Endothelial cell of umbilical vein (primary cell): ENCODE results near the gene TSPAN9. TPM values are rescaled to one million over a fixed set of nuclear protein-coding genes. Genes with fewer than 3 reads are reported as not detected.

Source experiments
- BruUV-seq: library from RNA; stranded (reverse); fragments of 400-500 nt; replicated peaks from 2 replicates; lab custom pipeline; 2021; lab: Mats Ljungman, UMichigan
- CTCF ChIA-PET: fragments of 300-600, 350-600 bp; sonication (Branson Sonifier 250); formaldehyde crosslinking; loops from one replicate; lab custom pipeline; 2021; ENCODE audit warnings: antibody characterized with exemption, inconsistent platforms; lab: Charles Lee
- POLR2A ChIA-PET: fragments of 300-600, 350-600 bp; sonication (Branson Sonifier 250); formaldehyde crosslinking; loops from one replicate; lab custom pipeline; 2021; ENCODE audit warnings: antibody characterized with exemption, inconsistent platforms; lab: Charles Lee
- DNase-seq: peaks from one replicate; pipeline ENCODE4 v3.0.0-alpha.2; 2011; ENCODE audit warnings: low read depth, low spot score
- FAIRE-seq: peaks from 2 replicates; lab custom pipeline; 2011; peaks lifted over from hg19 to GRCh38; lab: Jason Lieb, UNC
- H2AFZ ChIP-seq: 2 replicates; pipeline ENCODE4 v1.6.0; 2012; ENCODE audit warnings: low read depth, low read length, control low read depth, inconsistent platforms
- H3K27ac ChIP-seq: 2 replicates; pipeline ENCODE4 v1.5.1; 2011; ENCODE audit warnings: low read depth, mild to moderate bottlenecking, control low read depth, low read length, moderate library complexity; ENCODE audit not compliant: insufficient read depth
- H3K27me3 ChIP-seq, 2 experiments: 2 replicates each; pipeline versions ENCODE4 v1.6.0 to v1.6.1; 2011; ENCODE audit warnings: low read length in 2 of 2, mixed read lengths in 1 of 2; ENCODE audit not compliant: control insufficient read depth in 2 of 2, insufficient read depth in 2 of 2
- H3K36me3 ChIP-seq, 2 experiments: 2 replicates in 1 of 2; 3 replicates in 1 of 2; pipeline ENCODE4 v1.5.1; 2011; ENCODE audit warnings: low read length in 2 of 2, mild to moderate bottlenecking in 1 of 2, moderate library complexity in 1 of 2; ENCODE audit not compliant: control insufficient read depth in 2 of 2, insufficient read depth in 2 of 2; ENCODE audit errors: extremely low read depth in 1 of 2
- H3K4me1 ChIP-seq: 3 replicates; pipeline ENCODE4 v1.5.1; 2011; ENCODE audit warnings: mild to moderate bottlenecking, low read length; ENCODE audit not compliant: control insufficient read depth, insufficient read depth; ENCODE audit errors: extremely low read depth
- H3K4me2 ChIP-seq: 2 replicates; pipeline ENCODE4 v1.6.1; 2011; ENCODE audit warnings: low read length, control low read depth, mixed read lengths; ENCODE audit not compliant: insufficient read depth
- H3K4me3 ChIP-seq, 3 experiments: fragments of 200-600 bp in 1 of 3; sonication (generic), shearing (Covaris generic) in 1 of 3; replicated peaks in 1 of 3; 2 replicates each; pipeline ENCODE4 v1.5.1; 2011 to 2016; ENCODE audit warnings: control low read depth in 3 of 3, low read length in 3 of 3, mild to moderate bottlenecking in 2 of 3, inconsistent platforms in 1 of 3, low read depth in 1 of 3, moderate library complexity in 1 of 3; ENCODE audit not compliant: insufficient read depth in 1 of 3
- H3K79me2 ChIP-seq: 2 replicates; pipeline ENCODE4 v1.6.0; 2012; ENCODE audit warnings: low read length, inconsistent platforms; ENCODE audit not compliant: control insufficient read depth, insufficient read depth
- H3K9ac ChIP-seq: replicated peaks from 2 replicates; pipeline ENCODE3; 2011; ENCODE audit warnings: low read length, control low read depth; ENCODE audit not compliant: insufficient read depth; ENCODE audit errors: extremely low read depth
- H3K9me1 ChIP-seq: replicated peaks from 3 replicates; pipeline ENCODE4 v1.6.0; 2011; ENCODE audit warnings: mild to moderate bottlenecking, low read length; ENCODE audit not compliant: control insufficient read depth, insufficient read depth; ENCODE audit errors: extremely low read depth
- H3K9me3 ChIP-seq: replicated peaks from 2 replicates; pipeline ENCODE4 v1.5.1; 2012; ENCODE audit warnings: low read length, inconsistent platforms; ENCODE audit not compliant: control insufficient read depth, insufficient read depth
- H4K20me1 ChIP-seq: replicated peaks from 2 replicates; pipeline ENCODE3; 2011; ENCODE audit warnings: mild to moderate bottlenecking, low read length; ENCODE audit not compliant: control insufficient read depth, insufficient read depth; ENCODE audit errors: extremely low read depth
- CTCF ChIP-seq, 2 donors: IDR thresholded peaks; 1 replicate in 1 of 2; 2 replicates in 1 of 2; pipeline ENCODE4 v1.5.1; 2011; ENCODE audit warnings: low read length in 2 of 2, mild to moderate bottlenecking in 2 of 2, moderate library complexity in 2 of 2, control low read depth in 1 of 2, inconsistent platforms in 1 of 2, low read depth in 1 of 2; ENCODE audit not compliant: insufficient read depth in 1 of 2; ENCODE audit errors: extremely low read depth in 1 of 2
- EZH2 ChIP-seq: IDR thresholded peaks from 2 replicates; pipeline ENCODE4 v1.6.1; 2012; ENCODE audit warnings: borderline replicate concordance, low read depth, mild to moderate bottlenecking, moderate library complexity, low read length, inconsistent platforms; ENCODE audit not compliant: severe bottlenecking
- FOS ChIP-seq: IDR thresholded peaks from 2 replicates; pipeline ENCODE4 v1.6.1; 2011; ENCODE audit warnings: mild to moderate bottlenecking, low read length, moderate library complexity, borderline replicate concordance; ENCODE audit not compliant: insufficient read depth
- GATA2 ChIP-seq: IDR thresholded peaks from 2 replicates; pipeline ENCODE4 v1.7.0; 2011; ENCODE audit warnings: low read depth, mild to moderate bottlenecking, moderate library complexity, mixed read lengths, low read length; ENCODE audit not compliant: insufficient read length, insufficient read depth
- JUN ChIP-seq: IDR thresholded peaks from 2 replicates; pipeline ENCODE4 v1.6.1; 2011; ENCODE audit warnings: borderline replicate concordance, low read depth; ENCODE audit not compliant: insufficient read length, insufficient read depth
- MAX ChIP-seq: IDR thresholded peaks from 2 replicates; pipeline ENCODE4 v1.6.1; 2011; ENCODE audit not compliant: insufficient read depth, insufficient read length
- MYC ChIP-seq: IDR thresholded peaks from one replicate; pipeline ENCODE4 v1.6.1; 2011; ENCODE audit warnings: mild to moderate bottlenecking, low read depth, low read length
- POLR2A ChIP-seq: IDR thresholded peaks from 2 replicates; pipeline ENCODE4 v1.6.1; 2012; ENCODE audit warnings: low read depth, mild to moderate bottlenecking, control low read depth, low read length
- POLR2AphosphoS5 ChIP-seq: IDR thresholded peaks from 2 replicates; pipeline ENCODE4 v1.6.1; 2012; ENCODE audit warnings: low read depth, mild to moderate bottlenecking, control low read depth, low read length, moderate library complexity; ENCODE audit not compliant: insufficient read depth
- dilution Hi-C: fragments of 300-500 bp; cut with MboI; formaldehyde crosslinking; loops from one replicate; pipeline ENCODE4 v1.15.0; 2019; ENCODE audit warnings: low sequenced_read_pairs; ENCODE audit not compliant: extremely low pct_ligation_motif_present
- intact Hi-C: fragments of 100-400 bp; cut with micrococcal nuclease; formaldehyde crosslinking; loops from one replicate; pipeline ENCODE4 v1.10.0; 2022
- polyA plus RNA-seq, 4 experiments: library from polyadenylated mRNA; depleted of rRNA in 3 of 4; stranded (reverse) in 3 of 4; unstranded in 1 of 4; fragments of >200 nt; gene quantifications; 2 replicates each; pipeline versions ENCODE4 v1.2.1 to v1.2.3, GENCODE V29; 2011 to 2012; ENCODE audit warnings: missing spikeins in 1 of 4
- total RNA-seq: library from RNA; stranded (reverse); gene quantifications from 2 replicates; pipeline ENCODE4 v1.2.3, GENCODE V29; 2021

TSPAN9 gene
- total and polyA plus RNA-seq, 2 donors (not counting 3 experiments of a cell fraction or from before 2014, with no cell fraction given) = 43.3 to 66.8 TPM

GRCh38 chr12:3203713-3204112 is 126.5 kb downstream of the TSPAN9 start:
- no TSS peak for BruUV-seq
- H3K27ac ChIP-seq = no peak overlapping the region

More at GRCh38 chr12:3203713-3204112, 126.5 kb downstream of the TSPAN9 start:
- FAIRE-seq (no peak), DNase-seq (no peak)
- Histone ChIP-seq H3K79me2 (no peaks in the 10 kb centered on the region), H3K27me3 (peaks cover 2 to 11% of the 10 kb centered on the region in 2 experiments), H3K9ac (no peak overlapping the region), H2AFZ (no peak overlapping the region), H3K4me1 (peaks cover 22% of the 10 kb centered on the region), H3K9me1 (no peaks in the 10 kb centered on the region), H3K4me2 (no peak overlapping the region), H3K9me3 (no peaks in the 10 kb centered on the region), H4K20me1 (no peaks in the 10 kb centered on the region), H3K4me3 (no peak overlapping the region), H3K36me3 (no peaks in the 10 kb centered on the region)
- intact Hi-C loops (loop anchor here (1.0 to 5.0 kb wide), 4 partner anchors 51 to 130 kb away; no protein-coding TSS in a partner anchor), dilution Hi-C loops (no loop called here)
- CTCF ChIA-PET = interaction anchor here (1.0 to 4.1 kb wide), 8 partner anchors 10 to 75 kb away, joined by 3 to 25 read pairs (median 7); no protein-coding TSS in a partner anchor
- POLR2A ChIA-PET = no interaction called here
- TF ChIP-seq POLR2A = no peak
- no peak for TF ChIP-seq FOS
- TF ChIP-seq CTCF (IDR thresholded peaks at IDR 0.05; ENCODE audit: extremely low read depth in 1 of 2, insufficient read depth in 1 of 2, low read depth in 1 of 2, low read length in 2 of 2) = no peak
- no peak for TF ChIP-seq JUN
- no peak for TF ChIP-seq MAX
- no peak for TF ChIP-seq GATA2
- TF ChIP-seq POLR2AphosphoS5 = no peak
- TF ChIP-seq EZH2 = no peak
- no peak for TF ChIP-seq MYC
